HepG2 (cell line): Measurements from ENCODE around the gene SGIP1. TPM values are rescaled to one million over a fixed set of nuclear protein-coding genes. Genes with fewer than 3 reads are reported as not detected.

Experiments used
- ATF5 ChIP-seq: sonication (generic); formaldehyde crosslinking; IDR thresholded peaks from 2 replicates; pipeline ENCODE4 v1.4.0; 2020; ENCODE audit warnings: mild to moderate bottlenecking, low read depth, missing genetic modification reagents
- ERF ChIP-seq: IDR thresholded peaks from 2 replicates; pipeline ENCODE4 v1.6.1; 2018; ENCODE audit warnings: missing biosample characterization, missing genetic modification reagents
- GATAD1 ChIP-seq: IDR thresholded peaks from 2 replicates; pipeline ENCODE4 v1.6.1; 2016; ENCODE audit warnings: missing genetic modification reagents, missing compliant biosample characterization
- KDM6A ChIP-seq: IDR thresholded peaks from 2 replicates; pipeline ENCODE4 v1.6.1; 2016; ENCODE audit warnings: low read depth
- LCORL ChIP-seq, 2 experiments: fragments of 450-650 bp in 1 of 2; sonication (generic) in 1 of 2; formaldehyde crosslinking in 1 of 2; IDR thresholded peaks; 2 replicates each; pipeline versions ENCODE4 v1.5.0 to v1.6.1; 2017 to 2020; ENCODE audit warnings: antibody characterized with exemption in 1 of 2, missing genetic modification reagents in 1 of 2
- NCOR1 ChIP-seq: fragments of 200-600 bp; sonication (generic); IDR thresholded peaks from 2 replicates; pipeline ENCODE4 v1.7.0; 2017; ENCODE audit warnings: antibody characterized with exemption, low read length, borderline replicate concordance
- NFIC ChIP-seq: IDR thresholded peaks from 2 replicates; pipeline ENCODE4 v1.6.1; 2012; ENCODE audit warnings: mild to moderate bottlenecking, low read length, inconsistent platforms
- PHF21A ChIP-seq: sonication (generic); formaldehyde crosslinking; IDR thresholded peaks from 2 replicates; pipeline ENCODE4 v1.5.0; 2020; ENCODE audit warnings: mild to moderate bottlenecking, missing genetic modification reagents
- PPARG ChIP-seq: conservative IDR thresholded peaks from 2 replicates; pipeline ENCODE4 v1.6.1; 2016; ENCODE audit warnings: missing biosample characterization, missing genetic modification reagents
- RBAK ChIP-seq: sonication (generic); formaldehyde crosslinking; IDR thresholded peaks from 2 replicates; pipeline ENCODE4 v1.5.1; 2020; ENCODE audit warnings: mild to moderate bottlenecking, missing genetic modification reagents
- RXRA ChIP-seq: sonication (generic); formaldehyde crosslinking; IDR thresholded peaks from 2 replicates; pipeline ENCODE4 v1.5.1; 2020; ENCODE audit warnings: missing genetic modification reagents
- SOX5 ChIP-seq: IDR thresholded peaks from 2 replicates; pipeline ENCODE4 v1.6.1; 2016; ENCODE audit warnings: borderline replicate concordance
- TAF15 ChIP-seq: fragments of 200-400 bp; formaldehyde crosslinking; IDR thresholded peaks from one replicate; pipeline ENCODE4 v1.6.1; 2018; ENCODE audit warnings: mild to moderate bottlenecking, low read depth, low read length; ENCODE audit not compliant: poor library complexity, severe bottlenecking
- TGIF2 ChIP-seq: IDR thresholded peaks from 2 replicates; pipeline ENCODE4 v1.6.1; 2016; ENCODE audit warnings: control low read depth, missing compliant biosample characterization
- TRIM24 ChIP-seq: sonication (generic); formaldehyde crosslinking; IDR thresholded peaks from 2 replicates; pipeline ENCODE4 v1.8.0; 2022; ENCODE audit warnings: mild to moderate bottlenecking, missing genetic modification reagents
- ZBTB1 ChIP-seq: sonication (generic); formaldehyde crosslinking; IDR thresholded peaks from 2 replicates; pipeline ENCODE4 v1.4.0; 2020; ENCODE audit warnings: missing genetic modification reagents, borderline replicate concordance
- ZNF235 ChIP-seq: sonication (generic); formaldehyde crosslinking; IDR thresholded peaks from 2 replicates; pipeline ENCODE4 v1.8.1; 2023; ENCODE audit warnings: mild to moderate bottlenecking, missing genetic modification reagents, borderline replicate concordance
- ZNF501 ChIP-seq: sonication (generic); formaldehyde crosslinking; IDR thresholded peaks from 2 replicates; pipeline ENCODE4 v1.5.1; 2020; ENCODE audit warnings: mild to moderate bottlenecking, moderate library complexity, missing genetic modification reagents
- ZNF614 ChIP-seq: IDR thresholded peaks from 2 replicates; pipeline ENCODE4 v1.6.1; 2018; ENCODE audit warnings: missing biosample characterization, missing genetic modification reagents, inconsistent platforms, borderline replicate concordance
- ZNF652 ChIP-seq: IDR thresholded peaks from 2 replicates; pipeline ENCODE4 v1.6.1; 2016; ENCODE audit warnings: low read depth, borderline replicate concordance
- ZNF720 ChIP-seq: sonication (generic); formaldehyde crosslinking; IDR thresholded peaks from 2 replicates; pipeline ENCODE4 v1.4.0; 2020; ENCODE audit warnings: missing genetic modification reagents
- polyA plus RNA-seq, 8 experiments: library from polyadenylated mRNA; depleted of rRNA in 3 of 8; stranded (reverse) in 7 of 8; unstranded in 1 of 8; fragments of >200 nt; fragmentation: Illumina TruSeq in 4 of 8; extraction: Trizol in 4 of 8; gene quantifications; 2 replicates each; pipeline versions ENCODE4 v1.2.1 to v1.2.3, GENCODE V29; 2011 to 2016; ENCODE audit warnings: low read depth in 4 of 8, missing spikeins in 1 of 8, mixed read lengths in 1 of 8; ENCODE audit not compliant: insufficient read depth in 1 of 8
- total RNA-seq, 5 experiments: library from RNA; depleted of rRNA; stranded (reverse); fragments of >200 nt; fragmentation: Illumina TruSeq; extraction: Trizol; gene quantifications; 2 replicates each; pipeline ENCODE4 v1.2.3, GENCODE V29; 2016; ENCODE audit warnings: low read depth in 1 of 5
- TF ChIP-seq, protein P1 (sequence below): sonication (generic); formaldehyde crosslinking; IDR thresholded peaks from 2 replicates; pipeline ENCODE4 v1.4.0; 2020; ENCODE audit warnings: mild to moderate bottlenecking, missing genetic modification reagents
- TF ChIP-seq, protein P2 (sequence below): sonication (generic); formaldehyde crosslinking; conservative IDR thresholded peaks from 2 replicates; pipeline ENCODE4 v1.4.0; 2020; ENCODE audit warnings: mild to moderate bottlenecking, missing genetic modification reagents, moderate library complexity
- TF ChIP-seq, protein P3 (sequence below): sonication (generic); formaldehyde crosslinking; conservative IDR thresholded peaks from 2 replicates; pipeline ENCODE4 v1.5.0; 2020; ENCODE audit warnings: missing genetic modification reagents

The SGIP1 gene
- total and polyA plus RNA-seq, 2 of the 13 experiments (the other 11 are each of a cell fraction or from before 2014, with no cell fraction given), result not detected

DNA sequence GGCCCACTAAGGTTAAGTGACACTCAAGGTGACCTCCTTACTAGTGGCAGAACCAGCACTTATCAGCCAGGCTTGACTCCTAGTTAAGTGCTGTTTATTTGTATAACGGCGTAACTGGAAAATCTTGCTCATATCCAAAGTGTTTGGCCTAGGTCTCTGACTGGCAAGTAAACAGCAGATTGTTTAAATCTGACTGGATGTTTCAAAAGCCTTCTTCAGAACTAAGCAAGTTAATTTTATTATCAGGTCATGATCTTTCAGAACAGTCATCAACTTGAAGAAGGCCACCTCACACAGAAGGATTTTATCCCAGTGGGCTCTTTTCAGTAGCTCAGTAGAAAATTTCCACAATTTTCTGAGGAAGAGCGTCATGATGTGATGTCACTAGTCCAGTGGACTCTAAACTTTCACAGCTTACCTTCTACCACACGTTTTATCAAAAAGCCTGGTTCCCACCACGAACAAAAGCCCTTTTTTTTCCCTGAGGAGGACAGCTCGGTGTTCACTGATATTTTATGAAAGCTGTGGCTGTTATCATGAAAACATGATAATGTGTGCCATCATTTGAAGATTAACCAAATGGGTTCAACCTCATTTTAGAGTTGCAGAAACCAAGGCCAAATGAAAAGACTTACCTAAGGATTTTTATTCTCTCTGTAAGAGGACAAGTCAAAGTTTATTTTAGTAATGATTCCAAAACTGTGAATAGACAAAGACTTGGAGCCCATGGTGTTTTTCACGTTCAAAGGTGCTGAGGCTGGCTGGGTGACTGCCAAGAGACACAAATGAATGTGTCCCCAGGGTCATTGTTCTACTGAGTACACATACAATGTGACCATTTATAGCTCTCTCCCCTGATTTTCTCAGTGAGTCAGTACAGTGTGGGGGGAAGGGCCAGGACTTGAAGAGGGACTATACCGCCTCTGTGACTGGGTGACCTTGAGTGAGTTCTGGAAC, 9.1 kb downstream of the SGIP1 start (continued):
- TF ChIP-seq PHF21A (CRISPR knock-in tag) (peak; percentile 37; the same call in 1 of the 2 replicates), TAF15 (no peak), KDM6A (peak; percentile 90), NFIC (peak; percentile 95), TGIF2 (CRISPR knock-in tag) (no peak), RXRA (CRISPR knock-in tag) (peak; percentile 80; the same call in 1 of the 2 replicates), ERF (CRISPR knock-in tag) (0 out of 2 replicates have a peak, but pooled peaks have one; percentile 39), ZBTB1 (no peak), RBAK (CRISPR knock-in tag) (no peak), PPARG (CRISPR knock-in tag) (peak; percentile 53; the same call in 1 of the 2 replicates), TRIM24 (no peak), ZNF720 (CRISPR knock-in tag) (no peak), ZNF614 (CRISPR knock-in tag) (peak; percentile 28; the same call in 1 of the 2 replicates), ZNF235 (CRISPR knock-in tag) (no peak), SOX5 (CRISPR knock-in tag) (peak; percentile 99), LCORL (IDR thresholded peaks at IDR 0.05) (no peak), LCORL (CRISPR knock-in tag; IDR thresholded peaks at IDR 0.05) (no peak; the same call in 1 of the 2 replicates), NCOR1 (peak; percentile 75; the same call in 1 of the 2 replicates), ZNF501 (CRISPR knock-in tag) (peak; percentile 36; the same call in 1 of the 2 replicates), GATAD1 (CRISPR knock-in tag) (peak; percentile 33; the same call in 1 of the 2 replicates), ATF5 (CRISPR knock-in tag) (no peak), ZNF652 (0 out of 2 replicates have a peak, but pooled peaks have one; percentile 6)
- TF ChIP-seq, protein P1, sequence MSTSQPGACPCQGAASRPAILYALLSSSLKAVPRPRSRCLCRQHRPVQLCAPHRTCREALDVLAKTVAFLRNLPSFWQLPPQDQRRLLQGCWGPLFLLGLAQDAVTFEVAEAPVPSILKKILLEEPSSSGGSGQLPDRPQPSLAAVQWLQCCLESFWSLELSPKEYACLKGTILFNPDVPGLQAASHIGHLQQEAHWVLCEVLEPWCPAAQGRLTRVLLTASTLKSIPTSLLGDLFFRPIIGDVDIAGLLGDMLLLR, result no peak
- TF ChIP-seq, protein P2, sequence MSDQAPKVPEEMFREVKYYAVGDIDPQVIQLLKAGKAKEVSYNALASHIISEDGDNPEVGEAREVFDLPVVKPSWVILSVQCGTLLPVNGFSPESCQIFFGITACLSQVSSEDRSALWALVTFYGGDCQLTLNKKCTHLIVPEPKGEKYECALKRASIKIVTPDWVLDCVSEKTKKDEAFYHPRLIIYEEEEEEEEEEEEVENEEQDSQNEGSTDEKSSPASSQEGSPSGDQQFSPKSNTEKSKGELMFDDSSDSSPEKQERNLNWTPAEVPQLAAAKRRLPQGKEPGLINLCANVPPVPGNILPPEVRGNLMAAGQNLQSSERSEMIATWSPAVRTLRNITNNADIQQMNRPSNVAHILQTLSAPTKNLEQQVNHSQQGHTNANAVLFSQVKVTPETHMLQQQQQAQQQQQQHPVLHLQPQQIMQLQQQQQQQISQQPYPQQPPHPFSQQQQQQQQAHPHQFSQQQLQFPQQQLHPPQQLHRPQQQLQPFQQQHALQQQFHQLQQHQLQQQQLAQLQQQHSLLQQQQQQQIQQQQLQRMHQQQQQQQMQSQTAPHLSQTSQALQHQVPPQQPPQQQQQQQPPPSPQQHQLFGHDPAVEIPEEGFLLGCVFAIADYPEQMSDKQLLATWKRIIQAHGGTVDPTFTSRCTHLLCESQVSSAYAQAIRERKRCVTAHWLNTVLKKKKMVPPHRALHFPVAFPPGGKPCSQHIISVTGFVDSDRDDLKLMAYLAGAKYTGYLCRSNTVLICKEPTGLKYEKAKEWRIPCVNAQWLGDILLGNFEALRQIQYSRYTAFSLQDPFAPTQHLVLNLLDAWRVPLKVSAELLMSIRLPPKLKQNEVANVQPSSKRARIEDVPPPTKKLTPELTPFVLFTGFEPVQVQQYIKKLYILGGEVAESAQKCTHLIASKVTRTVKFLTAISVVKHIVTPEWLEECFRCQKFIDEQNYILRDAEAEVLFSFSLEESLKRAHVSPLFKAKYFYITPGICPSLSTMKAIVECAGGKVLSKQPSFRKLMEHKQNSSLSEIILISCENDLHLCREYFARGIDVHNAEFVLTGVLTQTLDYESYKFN (CRISPR knock-in tag), result peak; percentile 92
- TF ChIP-seq, protein P3, sequence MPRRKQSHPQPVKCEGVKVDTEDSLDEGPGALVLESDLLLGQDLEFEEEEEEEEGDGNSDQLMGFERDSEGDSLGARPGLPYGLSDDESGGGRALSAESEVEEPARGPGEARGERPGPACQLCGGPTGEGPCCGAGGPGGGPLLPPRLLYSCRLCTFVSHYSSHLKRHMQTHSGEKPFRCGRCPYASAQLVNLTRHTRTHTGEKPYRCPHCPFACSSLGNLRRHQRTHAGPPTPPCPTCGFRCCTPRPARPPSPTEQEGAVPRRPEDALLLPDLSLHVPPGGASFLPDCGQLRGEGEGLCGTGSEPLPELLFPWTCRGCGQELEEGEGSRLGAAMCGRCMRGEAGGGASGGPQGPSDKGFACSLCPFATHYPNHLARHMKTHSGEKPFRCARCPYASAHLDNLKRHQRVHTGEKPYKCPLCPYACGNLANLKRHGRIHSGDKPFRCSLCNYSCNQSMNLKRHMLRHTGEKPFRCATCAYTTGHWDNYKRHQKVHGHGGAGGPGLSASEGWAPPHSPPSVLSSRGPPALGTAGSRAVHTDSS, result no peak
